GM12874 (cell line): ENCODE results near the gene SCGB1C2.

Source experiments
- TF ChIP-seq, protein P1 (sequence below): IDR thresholded peaks from 2 replicates; pipeline ENCODE4 v1.5.1; 2011; ENCODE audit warnings: low read depth, mild to moderate bottlenecking, control low read depth, low read length, moderate library complexity; ENCODE audit not compliant: insufficient read depth

Gene SCGB1C2

DNA sequence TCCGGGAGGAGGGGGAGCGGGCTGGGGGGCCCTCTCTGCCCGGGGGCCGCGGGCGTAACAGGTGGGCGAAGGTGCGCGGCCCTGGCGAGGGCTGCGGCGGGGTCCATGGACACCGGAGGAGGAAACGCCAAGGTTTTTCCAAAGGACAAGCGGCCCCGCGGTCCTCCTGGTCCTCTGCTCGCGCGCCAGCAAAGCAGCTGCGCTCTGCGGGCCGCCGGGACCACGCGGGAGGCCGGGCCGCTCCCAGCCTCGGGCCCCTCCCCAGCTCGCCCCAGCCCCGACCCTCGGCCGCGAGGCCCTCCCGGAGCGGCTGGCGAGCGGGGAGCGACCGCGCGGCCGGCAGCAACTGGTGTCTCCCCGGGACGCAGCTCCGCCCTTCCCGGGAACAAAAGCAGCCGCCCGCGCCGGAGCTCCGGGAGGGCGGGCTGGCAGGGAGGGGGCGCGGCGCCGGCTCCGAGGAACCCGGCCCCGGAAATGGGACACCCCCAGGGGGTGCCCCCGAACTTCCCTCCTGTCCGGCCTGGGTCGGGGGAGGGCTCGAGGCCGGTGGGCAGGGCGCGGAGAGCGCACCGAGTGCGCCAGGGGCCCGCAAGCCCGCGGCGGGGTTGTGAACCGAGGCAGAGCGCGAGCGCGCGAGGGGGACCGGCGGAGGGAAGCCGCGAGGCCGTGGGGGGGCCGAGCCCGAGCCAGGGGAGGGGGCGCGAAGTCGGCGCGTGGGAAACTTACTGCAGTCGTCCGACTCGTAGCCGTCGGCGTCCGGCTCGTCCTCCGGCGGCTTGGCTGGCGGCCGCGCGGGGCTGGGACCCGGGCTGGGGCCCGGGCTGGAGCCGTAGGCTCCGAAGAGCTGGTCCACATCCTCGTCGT is 43.2 kb downstream of the SCGB1C2 start:
- TF ChIP-seq, protein P1, sequence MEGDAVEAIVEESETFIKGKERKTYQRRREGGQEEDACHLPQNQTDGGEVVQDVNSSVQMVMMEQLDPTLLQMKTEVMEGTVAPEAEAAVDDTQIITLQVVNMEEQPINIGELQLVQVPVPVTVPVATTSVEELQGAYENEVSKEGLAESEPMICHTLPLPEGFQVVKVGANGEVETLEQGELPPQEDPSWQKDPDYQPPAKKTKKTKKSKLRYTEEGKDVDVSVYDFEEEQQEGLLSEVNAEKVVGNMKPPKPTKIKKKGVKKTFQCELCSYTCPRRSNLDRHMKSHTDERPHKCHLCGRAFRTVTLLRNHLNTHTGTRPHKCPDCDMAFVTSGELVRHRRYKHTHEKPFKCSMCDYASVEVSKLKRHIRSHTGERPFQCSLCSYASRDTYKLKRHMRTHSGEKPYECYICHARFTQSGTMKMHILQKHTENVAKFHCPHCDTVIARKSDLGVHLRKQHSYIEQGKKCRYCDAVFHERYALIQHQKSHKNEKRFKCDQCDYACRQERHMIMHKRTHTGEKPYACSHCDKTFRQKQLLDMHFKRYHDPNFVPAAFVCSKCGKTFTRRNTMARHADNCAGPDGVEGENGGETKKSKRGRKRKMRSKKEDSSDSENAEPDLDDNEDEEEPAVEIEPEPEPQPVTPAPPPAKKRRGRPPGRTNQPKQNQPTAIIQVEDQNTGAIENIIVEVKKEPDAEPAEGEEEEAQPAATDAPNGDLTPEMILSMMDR, result no peak

DNA sequence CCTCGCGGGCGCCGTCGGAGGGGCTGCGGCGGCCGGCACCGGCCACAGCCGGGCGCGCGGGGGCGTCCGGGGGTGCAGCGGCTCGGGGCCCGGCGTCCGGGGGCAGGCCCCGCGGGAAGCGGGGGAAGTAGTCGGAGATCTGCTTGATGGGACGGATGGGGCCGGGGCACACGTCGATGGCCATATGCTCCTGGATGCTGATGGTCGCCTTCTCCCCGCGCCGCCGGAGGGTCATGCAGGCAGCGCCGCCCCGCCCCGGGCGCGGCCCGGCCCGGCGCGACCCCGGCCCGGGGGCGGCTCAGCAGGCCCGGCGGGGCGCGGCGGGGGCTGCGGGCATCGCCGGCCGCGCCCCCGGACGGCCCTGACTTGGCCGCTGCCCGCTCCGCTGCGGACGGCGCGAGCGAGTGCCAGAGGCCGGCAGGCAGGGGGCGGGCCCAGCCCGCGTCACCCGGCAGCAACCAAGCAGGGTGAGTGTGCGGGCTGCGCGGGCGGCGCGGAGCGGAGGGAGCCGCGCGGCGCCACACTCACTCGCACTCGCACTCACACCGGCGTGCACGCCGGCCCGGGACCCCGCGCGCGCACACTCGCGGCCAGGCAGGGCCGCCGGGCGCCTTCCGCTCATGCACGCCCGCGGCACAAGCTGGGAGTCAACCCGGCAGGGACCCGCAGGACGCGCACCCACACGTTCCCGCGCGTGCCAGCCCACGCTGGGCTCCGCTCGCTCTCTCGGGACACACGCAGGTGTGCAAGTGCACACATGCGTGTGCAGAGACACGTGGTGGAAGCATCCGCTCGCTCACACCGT is 44.1 kb downstream of the SCGB1C2 start, which contains the start of gene DOC2B:
Gene DOC2B, minus strand, starts transcription at position 406 of the 805 bp plus-strand sequence. Its CDS starts 171 bp downstream, at position 235.
- TF ChIP-seq, protein P1, result no peak

DNA sequence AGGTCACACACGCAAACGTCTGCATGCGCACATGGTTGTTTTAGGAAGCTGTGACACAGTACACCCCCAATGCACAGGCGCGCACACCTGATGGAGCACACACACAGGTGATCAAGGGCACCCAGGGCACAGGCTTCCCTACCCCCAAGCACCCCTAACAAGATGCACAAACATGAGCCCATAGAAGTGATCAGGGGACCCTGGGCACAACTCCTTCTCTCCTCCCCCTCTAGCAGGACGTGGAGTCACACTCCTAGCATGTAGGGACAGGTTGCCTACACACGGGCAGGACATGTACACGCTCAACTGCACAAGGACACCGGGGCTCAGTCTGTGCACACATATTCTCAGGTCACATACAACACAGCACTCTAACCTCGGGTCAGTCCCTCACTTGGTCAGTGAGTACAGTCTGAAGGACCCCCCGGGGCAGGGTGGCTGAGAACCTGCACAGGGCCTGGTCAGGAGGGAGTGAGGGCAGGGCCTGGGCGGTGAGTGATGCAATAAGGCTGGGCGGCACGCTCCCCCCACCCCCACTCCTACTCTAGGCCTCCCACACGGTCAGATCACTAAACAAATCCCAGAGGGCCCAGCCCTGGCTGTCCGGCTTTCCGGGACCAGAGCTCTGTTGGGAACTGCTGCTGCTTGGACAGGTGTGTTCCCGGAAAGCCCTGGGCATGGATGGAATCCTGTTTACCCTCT is 44.8 kb downstream of the SCGB1C2 start:
- TF ChIP-seq, protein P1, result no peak

DNA sequence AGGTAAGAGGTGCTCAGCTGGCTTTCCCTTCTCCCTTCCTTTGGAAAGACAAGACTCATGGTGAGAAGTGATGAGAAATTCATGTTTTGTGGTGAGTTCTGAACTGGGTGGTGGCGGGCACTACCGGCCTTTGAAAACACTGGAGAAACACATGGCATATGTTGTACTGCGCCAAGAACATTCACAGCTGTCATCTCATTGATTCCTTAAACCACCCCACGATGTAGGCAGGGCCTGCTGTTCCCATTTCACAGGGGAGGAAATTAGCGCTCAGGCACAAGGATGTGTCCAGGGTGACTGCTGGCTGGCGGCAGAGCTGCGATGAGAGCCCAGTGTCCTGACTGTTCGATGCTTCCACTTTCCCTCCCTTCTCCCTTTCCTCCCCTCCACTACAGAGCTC is 45.7 kb downstream of the SCGB1C2 start:
- TF ChIP-seq, protein P1, result no peak

DNA sequence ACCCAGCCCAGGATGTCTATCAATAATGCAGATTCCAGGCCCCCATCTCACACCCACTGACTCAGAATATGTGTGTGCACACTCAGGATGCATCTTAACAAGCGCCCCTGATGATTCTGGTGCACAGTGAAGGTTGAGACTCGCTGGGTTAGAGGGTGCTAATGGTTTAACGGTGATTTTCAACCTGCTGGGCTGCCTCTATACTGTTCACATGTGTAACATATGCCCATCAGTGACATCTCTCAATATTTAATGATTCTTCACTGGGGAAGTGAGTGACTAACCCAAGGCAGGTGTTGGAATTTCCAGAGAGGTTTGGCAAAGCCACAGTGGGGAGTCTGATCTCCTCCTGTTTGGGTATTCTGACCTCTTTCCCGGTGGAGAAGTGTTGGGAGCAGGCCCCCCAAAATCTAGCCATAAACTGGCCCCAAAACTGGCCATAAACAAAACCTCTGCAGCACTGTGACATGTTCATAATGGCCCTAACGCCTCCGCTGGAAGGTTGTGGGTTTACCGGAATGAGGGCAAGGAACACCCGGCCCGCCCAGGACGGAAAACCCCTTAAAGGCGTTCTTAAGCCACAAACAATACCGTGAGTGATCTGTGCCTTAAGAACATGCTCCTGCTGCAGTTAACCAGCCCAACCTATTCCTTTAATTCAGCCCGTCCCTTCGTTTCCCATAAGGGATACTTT is 48.2 kb downstream of the SCGB1C2 start:
- TF ChIP-seq, protein P1, result no peak

DNA sequence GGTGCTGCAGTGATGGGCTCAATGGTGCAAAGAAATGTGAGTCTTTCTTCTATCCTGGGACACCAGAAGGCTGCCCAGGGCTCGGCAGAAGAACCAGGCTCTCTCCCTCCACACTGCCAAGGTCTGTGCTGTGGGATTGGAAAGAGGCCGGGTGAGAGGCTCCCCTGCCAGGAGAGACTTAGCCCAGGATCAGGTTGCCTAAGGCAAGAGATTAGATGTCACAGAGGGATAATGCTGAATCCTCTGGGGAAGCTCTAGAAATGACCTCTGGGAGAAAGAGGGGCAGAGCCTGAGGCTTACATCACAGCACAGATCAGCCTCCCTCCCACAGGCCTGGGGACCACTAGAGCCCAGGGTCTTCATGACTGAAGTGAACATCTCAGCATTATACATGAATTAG is 49.8 kb downstream of the SCGB1C2 start:
- TF ChIP-seq, protein P1, result no peak
